GM18505 (cell line): ENCODE results near the gene MMP7.
"Not testable (repeated sequence)": the region's sequence is repeated elsewhere in the genome, so short reads cannot be mapped to it uniquely, and the experiment has no call there.

Source experiments
- ATAC-seq: cut with Tn5 transposase; IDR thresholded peaks from one replicate; pipeline ENCODE4 v1.9.1; 2021; ENCODE audit not compliant: unreplicated experiment
- POLR2A ChIP-seq: IDR thresholded peaks from 4 replicates; pipeline ENCODE4 v1.6.1; 2011; ENCODE audit warnings: borderline replicate concordance; ENCODE audit not compliant: insufficient read depth, insufficient read length; ENCODE audit errors: extremely low read depth

MMP7 gene

DNA sequence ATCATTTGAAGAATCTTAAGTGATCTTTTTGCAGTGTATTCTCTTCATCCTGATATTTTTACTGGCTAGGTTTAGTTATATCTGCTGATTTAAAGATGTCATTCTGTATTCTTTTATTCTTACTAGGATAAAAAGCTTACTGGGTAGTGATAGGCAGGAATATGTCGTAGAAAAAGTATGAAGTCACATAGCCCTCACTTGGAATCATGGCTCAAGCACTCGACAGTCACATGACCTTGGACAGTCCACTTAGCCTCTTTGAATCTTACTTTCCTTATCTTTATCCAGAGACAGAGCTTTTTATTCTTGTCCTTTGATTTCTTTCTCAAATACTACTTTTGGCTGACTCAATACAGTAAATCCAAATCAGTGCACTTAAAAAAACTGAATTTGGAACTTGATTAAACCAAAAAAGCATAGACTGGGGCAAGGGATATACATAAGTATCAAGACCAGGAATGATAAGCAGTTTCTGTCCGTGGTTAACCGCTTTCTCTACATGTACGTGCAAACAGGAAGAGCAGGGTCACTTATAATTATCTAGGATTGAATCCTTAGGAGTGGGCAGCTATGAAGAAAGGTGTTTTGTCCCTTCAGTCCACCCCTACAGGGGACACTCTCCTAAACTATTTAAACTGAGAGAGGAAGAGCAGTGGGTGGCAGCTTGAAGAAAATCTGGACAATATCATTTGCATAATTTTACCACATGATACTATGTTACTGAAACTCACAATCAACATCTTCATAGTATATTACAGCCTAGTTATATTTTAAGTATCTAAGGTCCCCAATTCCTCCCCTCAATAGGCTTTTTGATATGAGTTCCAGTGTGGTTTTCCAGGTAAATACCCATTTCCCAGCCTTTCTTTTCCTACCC lies 8.0 kb downstream of the MMP7 start:
- TF ChIP-seq POLR2A = no peak
- no peak for ATAC-seq

DNA sequence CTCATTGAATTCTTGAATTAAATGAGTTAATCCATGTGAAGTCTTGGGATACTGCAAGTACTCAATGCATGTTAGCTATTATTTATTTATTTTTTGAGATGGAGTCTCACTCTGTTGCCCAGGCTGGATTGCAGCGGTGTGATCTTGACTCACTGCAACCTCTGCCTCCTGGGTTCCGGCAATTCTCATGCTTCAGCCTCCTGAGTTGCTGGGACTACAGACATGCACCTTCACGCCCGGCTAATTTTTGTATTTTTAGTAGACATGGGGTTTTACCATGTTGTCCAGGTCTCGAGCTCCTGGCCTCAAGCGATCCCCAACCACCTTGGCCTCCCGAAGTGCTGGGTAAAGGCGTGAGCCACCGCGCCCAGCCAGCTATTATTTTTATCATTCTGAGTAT lies 9.4 kb downstream of the MMP7 start:
- ATAC-seq = no peak
- no peak for TF ChIP-seq POLR2A

DNA sequence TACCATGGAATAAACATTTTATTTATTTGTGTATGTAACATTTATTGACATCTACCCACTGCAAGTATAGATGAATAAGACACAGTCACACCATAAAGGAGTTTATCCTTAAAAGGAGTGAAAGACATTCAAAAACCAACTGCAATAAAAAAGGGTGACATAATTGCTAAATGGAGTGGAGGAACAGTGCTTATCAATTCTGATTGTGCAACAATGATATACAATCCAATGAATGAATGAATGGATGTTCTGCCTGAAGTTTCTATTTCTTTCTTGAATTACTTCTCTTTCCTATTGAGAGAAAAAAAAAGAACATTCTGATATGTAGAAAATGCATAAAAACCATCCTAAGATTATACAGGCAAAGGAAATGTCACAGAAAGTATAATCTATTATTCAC lies 10.0 kb downstream of the MMP7 start:
- TF ChIP-seq POLR2A = no peak
- no peak for ATAC-seq

GRCh38 chr11:102518296-102519094 lies 12.1 kb downstream of the MMP7 start:
- TF ChIP-seq POLR2A = no peak
- ATAC-seq = no peak

GRCh38 chr11:102517670-102518069 lies 12.9 kb downstream of the MMP7 start:
- no peak for ATAC-seq
- TF ChIP-seq POLR2A = no peak

DNA sequence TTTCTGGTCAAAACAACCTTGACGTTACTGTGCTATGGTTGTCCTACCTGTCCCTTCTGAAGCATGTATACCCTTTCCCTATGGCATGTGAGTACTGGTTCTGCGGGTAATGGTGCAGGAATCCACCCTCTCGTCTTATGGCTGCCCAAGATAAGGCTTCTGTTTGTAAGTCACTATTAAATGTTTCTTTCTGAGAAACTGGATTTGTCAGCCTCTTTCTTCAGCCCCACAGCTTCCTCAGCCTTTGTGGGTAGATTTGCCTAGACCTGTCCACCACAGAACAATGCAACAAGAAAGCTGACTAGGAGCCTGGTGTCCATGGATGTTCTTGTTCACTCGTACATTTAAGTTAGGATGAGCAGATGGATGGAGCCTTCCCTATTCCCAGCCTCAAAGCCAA lies 14.4 kb downstream of the MMP7 start:
- ATAC-seq = no peak
- TF ChIP-seq POLR2A = no peak

- no peak for TF ChIP-seq POLR2A
- no peak for ATAC-seq
Measured at GRCh38 chr11:102513869-102514268, 16.7 kb downstream of the MMP7 start.

DNA sequence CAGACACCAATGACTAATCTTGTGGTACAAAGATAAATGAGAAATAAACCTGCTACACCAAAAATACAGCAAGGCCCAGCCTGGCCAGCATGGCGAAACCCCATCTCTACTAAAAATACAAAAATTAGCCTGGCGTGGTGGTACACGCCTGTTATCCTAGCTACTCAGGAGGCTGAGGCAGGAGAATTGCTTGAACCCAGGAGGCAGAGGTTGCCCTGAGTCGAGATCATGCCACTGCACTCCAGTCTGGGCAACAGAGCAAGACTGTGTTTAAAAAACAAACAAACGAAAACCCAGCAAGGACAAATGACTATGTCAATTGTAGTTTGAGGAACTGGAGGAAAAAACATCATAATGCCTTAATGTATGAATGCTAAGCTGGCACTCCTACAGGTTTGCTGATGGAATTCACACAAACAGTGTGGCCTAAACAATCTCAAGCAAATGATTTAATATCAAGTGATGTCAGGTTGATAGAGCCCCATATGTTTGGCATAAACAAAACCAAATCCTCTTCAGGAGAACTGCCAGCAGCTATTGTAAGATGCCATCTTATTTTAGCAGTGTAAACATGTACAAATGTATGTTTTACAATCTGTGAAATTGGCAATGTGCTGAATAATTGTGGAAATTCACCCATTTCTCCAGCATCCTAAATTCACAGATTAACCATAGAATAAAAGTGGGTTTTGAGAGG lies 20.0 kb downstream of the MMP7 start:
- no peak for ATAC-seq
- no peak for TF ChIP-seq POLR2A

- not testable (repeated sequence) for ATAC-seq
Measured at GRCh38 chr11:102502831-102503230, 27.7 kb downstream of the MMP7 start.

DNA sequence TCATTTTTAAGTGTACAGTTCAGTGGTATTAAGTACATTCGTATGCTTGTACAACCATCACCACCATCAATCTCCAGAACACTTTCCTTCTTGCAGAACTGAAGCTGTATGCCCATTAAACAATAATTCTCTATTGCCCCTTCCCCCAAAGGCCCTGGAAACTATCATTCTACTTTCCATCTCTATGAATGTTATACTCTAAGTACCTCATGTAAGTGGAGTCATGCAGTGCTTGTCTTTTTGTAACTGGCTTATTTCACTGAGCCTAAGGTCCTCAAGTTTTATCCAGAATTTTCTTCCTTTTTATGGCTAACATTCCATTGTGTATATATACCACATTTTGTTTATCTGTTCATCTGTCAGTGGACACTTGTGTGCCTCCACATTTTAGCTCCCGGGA lies 29.7 kb downstream of the MMP7 start:
- no peak for TF ChIP-seq POLR2A
- ATAC-seq = no peak

GRCh38 chr11:102499931-102500330 lies 30.6 kb downstream of the MMP7 start:
- no peak for ATAC-seq
- no peak for TF ChIP-seq POLR2A

- TF ChIP-seq POLR2A = no peak
- ATAC-seq = no peak
Measured at GRCh38 chr11:102499151-102499550, 31.4 kb downstream of the MMP7 start.

GRCh38 chr11:102497061-102497460 lies 33.5 kb downstream of the MMP7 start:
- no peak for TF ChIP-seq POLR2A
- ATAC-seq = no peak
